NCI-H526 treated with DMSO at 0.1 percent for 48 hours (cell line): ENCODE results near the gene SNX18.

Source experiments
- DNase-seq: peaks from one replicate; lab custom pipeline; 2025; lab: John Stamatoyannopoulos, UW

Gene SNX18

GRCh38 chr5:54541823-54542783 lies 24.5 kb downstream of the SNX18 start:
- DNase-seq = no peak

GRCh38 chr5:54544044-54544443 lies 26.5 kb downstream of the SNX18 start:
- no peak for DNase-seq

- DNase-seq = no peak
These were observed 28.2 kb downstream of the SNX18 start for GRCh38 chr5:54545796-54546195.

DNA sequence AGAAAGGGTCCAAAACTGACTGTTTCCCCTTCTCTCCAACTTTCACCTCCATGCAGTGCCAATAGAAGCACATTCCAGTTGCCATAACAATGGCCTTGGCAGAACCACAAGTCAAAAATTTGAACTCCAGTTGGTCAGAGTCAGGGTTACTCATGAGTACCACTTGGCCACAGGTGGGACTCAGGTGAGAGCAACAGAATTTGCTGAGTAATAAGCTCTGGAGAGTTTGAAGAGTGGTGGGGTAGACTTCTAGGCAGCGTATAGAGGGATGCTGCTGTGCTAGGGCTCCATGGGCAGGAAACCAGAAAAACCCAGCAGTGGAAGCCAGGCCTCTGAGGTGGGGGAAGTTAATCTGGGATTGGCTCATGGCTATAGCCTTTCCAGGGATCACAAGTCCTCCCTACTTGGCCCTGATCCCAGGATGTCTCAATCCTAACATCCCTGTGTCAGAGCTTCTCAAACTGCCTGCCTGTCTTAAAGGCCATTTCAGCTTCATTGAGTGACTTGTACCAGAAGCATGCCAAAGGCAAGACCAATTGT lies 30.2 kb downstream of the SNX18 start:
- no peak for DNase-seq

- DNase-seq = no peak
These were observed 31.0 kb downstream of the SNX18 start for GRCh38 chr5:54548565-54548964.

DNA sequence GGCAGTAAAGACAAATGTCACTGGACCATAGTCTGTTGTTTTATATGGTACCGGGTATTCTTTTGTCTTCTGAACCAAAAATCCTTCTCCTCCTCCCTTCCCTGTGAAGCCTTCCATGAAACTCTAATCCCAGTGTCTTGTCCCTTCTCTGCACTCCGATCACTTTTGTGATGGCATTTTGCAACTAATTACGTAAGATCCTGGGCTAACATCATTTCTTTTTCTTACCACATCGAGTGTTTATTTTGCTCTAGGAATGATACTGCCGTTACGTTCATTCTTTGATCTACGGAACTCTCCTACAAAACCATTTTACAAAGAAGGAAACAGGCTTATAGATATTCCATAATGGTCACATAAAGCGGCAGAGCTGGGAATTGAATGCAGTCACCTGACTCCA lies 33.7 kb downstream of the SNX18 start:
- DNase-seq = no peak

GRCh38 chr5:54551926-54552325 lies 34.4 kb downstream of the SNX18 start:
- no peak for DNase-seq

DNA sequence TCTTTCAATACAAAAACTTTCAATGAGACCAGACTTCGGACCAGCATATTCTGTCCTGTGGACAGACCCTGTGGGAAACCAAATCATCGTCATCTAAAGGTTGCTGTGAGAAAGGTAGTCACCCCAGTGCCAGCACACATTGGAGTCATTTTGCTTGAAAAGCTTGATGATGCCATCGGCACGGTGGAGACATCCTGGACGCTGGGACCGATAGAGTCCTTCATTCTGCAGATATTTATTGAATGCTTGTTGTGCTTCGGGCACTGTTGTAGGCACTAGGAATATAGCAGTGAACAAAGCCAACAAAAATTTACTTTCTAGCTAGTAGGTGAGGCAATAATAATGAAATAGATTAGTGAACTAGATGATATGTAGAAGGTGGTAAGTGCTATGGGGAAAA lies 34.9 kb downstream of the SNX18 start:
- DNase-seq = no peak

GRCh38 chr5:54553659-54554207 lies 36.2 kb downstream of the SNX18 start:
- DNase-seq = no peak

DNA sequence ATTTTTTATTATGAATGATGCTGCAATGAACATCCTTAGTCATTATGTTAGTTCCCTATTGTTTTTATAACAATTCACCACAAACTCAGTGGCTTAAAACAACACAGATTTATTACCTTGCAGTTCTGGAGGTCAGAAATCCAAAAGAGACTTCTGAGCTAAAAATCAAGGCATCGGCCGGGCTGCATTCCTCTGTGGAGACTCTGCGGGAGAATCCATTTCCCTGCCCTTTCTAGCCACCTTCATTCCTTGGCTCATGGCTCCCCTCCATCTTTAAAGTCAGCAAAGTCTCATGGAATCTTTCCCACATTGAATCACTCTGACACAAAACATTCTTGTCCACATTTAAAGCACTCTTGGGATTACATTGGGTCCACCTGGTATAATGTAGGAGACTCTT lies 38.6 kb downstream of the SNX18 start:
- no peak for DNase-seq

GRCh38 chr5:54558362-54558761 lies 40.8 kb downstream of the SNX18 start:
- no peak for DNase-seq

GRCh38 chr5:54561651-54562050 lies 44.1 kb downstream of the SNX18 start:
- DNase-seq = no peak

DNA sequence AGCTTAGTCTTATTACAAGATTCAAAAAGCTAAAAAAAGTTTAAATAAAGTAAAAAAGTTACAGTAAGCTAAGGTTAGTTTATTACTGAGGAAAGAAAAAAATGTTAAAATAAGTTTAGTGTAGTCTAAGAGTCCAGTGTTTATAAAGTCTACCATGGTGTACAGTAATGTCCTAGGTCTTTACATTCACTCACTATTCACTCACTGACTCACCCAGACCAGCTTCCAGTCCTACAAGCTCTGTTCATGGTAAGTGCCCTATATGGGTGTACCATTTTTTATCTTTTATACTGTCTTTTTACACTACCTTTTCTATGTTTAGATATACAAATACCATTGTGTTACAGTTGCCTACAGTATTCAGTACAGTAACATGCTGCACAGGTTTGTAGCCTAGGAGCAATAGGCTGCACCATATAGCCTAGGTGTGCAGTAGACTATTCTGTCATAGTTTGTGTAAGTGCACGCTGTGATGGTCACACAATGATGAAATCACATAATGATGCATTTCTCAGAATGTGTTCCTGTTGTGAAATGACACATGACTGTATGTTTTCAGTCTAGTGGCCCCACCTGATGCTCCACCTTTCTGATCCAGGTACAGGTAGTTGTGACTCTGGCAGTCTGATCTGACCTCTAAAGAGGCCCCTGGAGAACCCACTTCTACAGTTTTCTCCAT lies 45.7 kb downstream of the SNX18 start:
- no peak for DNase-seq

- no peak for DNase-seq
These were observed 50.4 kb downstream of the SNX18 start for GRCh38 chr5:54567996-54568395.

GRCh38 chr5:54570916-54571315 lies 53.4 kb downstream of the SNX18 start:
- DNase-seq = no peak

GRCh38 chr5:54571462-54571861 lies 53.9 kb downstream of the SNX18 start:
- DNase-seq = no peak

DNA sequence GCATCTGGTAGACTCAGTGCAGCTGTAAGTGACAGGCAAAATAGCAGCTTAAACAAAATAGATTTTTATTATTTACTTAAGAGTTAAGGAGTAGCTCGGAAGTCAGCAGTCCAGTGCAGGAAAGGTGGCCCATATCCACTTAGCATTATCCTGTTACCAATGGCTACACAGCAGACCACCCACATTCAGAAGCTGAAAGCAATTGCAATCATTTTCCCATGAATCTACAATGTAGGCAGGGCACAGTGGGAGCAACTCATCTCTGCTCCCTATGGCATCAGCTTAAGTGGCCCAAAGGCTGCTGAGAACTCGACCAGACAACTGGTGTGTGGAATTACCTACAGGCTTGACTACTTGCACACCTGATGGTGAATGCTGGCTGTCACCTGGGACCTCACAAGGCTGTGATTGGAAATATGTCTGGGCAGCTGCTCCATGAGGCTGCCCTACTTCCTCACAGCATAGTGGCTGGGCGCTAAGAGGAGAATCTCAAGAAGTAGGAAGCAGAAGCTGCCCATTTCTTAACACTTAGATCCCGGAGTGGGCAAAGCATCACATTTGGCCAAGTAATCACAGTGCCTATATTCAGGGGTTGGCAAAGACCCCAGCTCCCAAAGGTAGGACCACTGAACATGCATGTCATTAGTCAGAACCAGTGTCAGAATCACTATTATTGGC lies 56.4 kb downstream of the SNX18 start:
- no peak for DNase-seq

DNA sequence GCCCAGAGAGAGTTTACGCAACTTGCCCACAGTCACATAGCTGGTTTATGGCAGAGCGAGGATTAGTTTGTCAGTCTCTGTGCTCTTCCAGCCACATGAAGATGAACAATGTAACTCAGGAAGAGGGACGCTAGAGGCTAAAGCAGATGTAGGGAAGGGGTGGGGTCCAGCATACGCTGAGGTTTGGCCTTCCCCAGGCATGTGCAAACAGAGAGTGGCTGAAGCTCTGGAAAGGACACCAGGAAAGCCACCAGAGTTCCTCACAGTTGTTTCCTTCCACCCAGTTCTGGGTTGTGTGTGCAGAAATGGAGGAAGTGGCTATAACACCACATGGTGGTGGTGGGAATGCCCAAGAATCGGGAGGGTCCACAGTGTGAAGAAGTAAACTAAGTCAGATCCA lies 60.0 kb downstream of the SNX18 start:
- DNase-seq = no peak

DNA sequence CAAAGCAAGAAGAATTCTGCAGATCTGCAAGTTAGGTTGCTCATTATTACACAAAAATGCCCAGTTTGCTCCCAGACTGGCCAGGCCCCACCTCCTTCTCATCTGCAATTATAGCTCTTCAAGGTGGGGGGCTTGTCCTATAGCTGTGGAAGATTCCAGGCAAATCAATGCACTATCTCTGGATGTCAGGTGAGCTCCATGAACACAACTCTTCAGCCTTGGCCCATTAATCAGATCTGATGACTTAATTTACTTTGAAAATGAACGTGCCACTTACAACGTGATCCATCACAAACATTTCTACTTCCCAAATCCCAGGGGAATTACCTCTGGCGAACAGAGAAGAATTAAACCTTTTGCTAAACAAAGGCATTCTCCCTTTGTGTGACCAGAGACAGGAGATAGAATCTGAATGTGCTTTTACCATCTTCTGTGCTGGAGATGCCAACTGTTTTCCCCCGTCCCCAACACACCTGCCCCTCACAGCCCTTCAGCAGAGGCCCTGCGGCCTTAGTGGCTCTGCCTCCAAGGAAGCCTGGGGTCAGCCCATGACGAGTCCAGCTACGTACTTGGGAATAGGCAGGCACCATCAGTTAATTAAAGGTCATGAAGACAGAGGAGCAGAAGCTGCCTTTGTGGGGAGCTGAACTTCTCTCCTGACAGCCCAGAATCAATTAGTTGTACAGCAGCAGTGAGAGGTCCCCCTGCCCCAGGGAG lies 60.5 kb downstream of the SNX18 start:
- DNase-seq = no peak

GRCh38 chr5:54579591-54580295 lies 62.2 kb downstream of the SNX18 start:
- no peak for DNase-seq
